CD4-positive, alpha-beta T cell treated with Interleukin-6 at 100 ng/mL for 8 hours (primary cell): ENCODE measurements around the gene SH3BP2.
A peak's percentile ranks its signal among the peaks of the same experiment; 100 is the strongest.

Experiments used
- DNase-seq: peaks from one replicate; pipeline ENCODE4 v3.0.0-alpha.2; 2020; ENCODE audit warnings: mixed read lengths, low spot score

The SH3BP2 gene

GRCh38 chr4:2832981-2833670 lies 40.2 kb downstream of the SH3BP2 start:
- no peak for DNase-seq

GRCh38 chr4:2833671-2834000 lies 40.8 kb downstream of the SH3BP2 start:
- no peak for DNase-seq

GRCh38 chr4:2834001-2834921 lies 41.4 kb downstream of the SH3BP2 start:
- no peak for DNase-seq

GRCh38 chr4:2835978-2836377 lies 43.1 kb downstream of the SH3BP2 start:
- DNase-seq: no peak

GRCh38 chr4:2836391-2836859 lies 43.5 kb downstream of the SH3BP2 start:
- DNase-seq: no peak

GRCh38 chr4:2837110-2837903 lies 44.4 kb downstream of the SH3BP2 start:
- DNase-seq: no peak

GRCh38 chr4:2837904-2838496 lies 45.1 kb downstream of the SH3BP2 start:
- DNase-seq: peak; percentile 86

GRCh38 chr4:2839060-2839459 lies 46.2 kb downstream of the SH3BP2 start:
- no peak for DNase-seq

- no peak for DNase-seq
These were observed 49.9 kb downstream of the SH3BP2 start for GRCh38 chr4:2842687-2843262.

- peak; percentile 87 for DNase-seq
These were observed 50.5 kb downstream of the SH3BP2 start, which contains the start of gene ADD1 for GRCh38 chr4:2843263-2843940. Gene ADD1 (plus strand): TSS chr4:2843844. CDS start chr4:2875916, 32,072 bp downstream.

- no peak for DNase-seq
These were observed 51.2 kb downstream of the SH3BP2 start for GRCh38 chr4:2843941-2844584.

GRCh38 chr4:2846172-2846571 lies 53.3 kb downstream of the SH3BP2 start:
- DNase-seq: no peak

GRCh38 chr4:2847302-2847871 lies 54.5 kb downstream of the SH3BP2 start:
- DNase-seq: no peak

- DNase-seq: no peak
These were observed 55.6 kb downstream of the SH3BP2 start for GRCh38 chr4:2848449-2848848.

- no peak for DNase-seq
These were observed 56.6 kb downstream of the SH3BP2 start for GRCh38 chr4:2849267-2850152.

GRCh38 chr4:2850966-2851798 lies 58.3 kb downstream of the SH3BP2 start:
- no peak for DNase-seq

GRCh38 chr4:2852481-2852921 lies 59.6 kb downstream of the SH3BP2 start:
- DNase-seq: no peak

GRCh38 chr4:2855584-2855983 lies 62.7 kb downstream of the SH3BP2 start:
- no peak for DNase-seq
